T-helper 9 cell (primary cell): ENCODE measurements around the gene RILP.

Experiments used
- DNase-seq: peaks from one replicate; pipeline ENCODE4 v3.0.0-alpha.2; 2020

RILP gene

DNA sequence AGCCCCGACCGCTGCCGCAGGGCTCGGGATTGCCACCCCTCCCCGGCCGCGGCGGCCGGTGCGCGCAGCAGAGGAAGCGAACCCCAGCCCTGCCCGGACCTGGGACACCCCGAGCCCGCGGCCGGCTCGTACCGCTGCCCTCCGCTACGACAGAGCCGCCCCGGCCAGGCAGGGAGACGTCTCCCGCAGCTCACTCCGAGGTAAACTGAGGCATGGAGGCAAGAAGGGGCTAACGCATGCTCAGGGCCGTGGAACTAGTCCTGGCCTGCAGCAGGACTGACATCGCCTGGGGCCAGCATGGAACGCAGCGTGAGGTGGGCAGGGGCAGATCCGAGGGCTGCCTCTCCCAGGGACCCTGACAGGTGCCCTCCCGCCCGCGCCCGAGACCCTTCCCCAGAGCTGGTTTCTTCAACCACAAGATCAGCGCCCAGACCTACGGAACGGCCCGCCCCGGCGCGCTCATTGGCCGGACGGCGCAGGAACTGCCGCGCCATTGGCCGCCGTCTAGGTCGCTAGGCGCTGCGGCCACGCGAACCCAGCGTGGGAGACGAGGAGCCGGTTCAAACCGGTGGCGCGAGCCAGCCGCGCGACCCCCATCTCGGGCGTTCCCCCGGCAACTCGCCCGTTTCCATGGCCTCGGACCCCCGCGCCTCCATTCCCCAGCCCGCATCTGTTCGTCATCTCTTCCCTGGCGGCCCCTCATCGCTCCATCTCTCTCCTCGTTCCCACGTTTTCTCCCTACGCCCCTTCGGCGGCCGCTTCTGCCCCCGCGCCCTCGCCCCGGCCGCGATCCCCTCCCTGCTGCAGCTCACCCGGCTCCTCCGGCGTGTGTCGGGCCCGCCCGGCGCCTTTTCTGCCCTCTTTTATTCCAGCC lies 21.4 kb downstream of the RILP start, which contains the start of gene SLC43A2:
Gene SLC43A2 (minus strand): TSS at position 853 of the 874 bp plus-strand sequence. CDS start 960 bp downstream, outside the sequence.
- DNase-seq: peak; percentile 59

DNA sequence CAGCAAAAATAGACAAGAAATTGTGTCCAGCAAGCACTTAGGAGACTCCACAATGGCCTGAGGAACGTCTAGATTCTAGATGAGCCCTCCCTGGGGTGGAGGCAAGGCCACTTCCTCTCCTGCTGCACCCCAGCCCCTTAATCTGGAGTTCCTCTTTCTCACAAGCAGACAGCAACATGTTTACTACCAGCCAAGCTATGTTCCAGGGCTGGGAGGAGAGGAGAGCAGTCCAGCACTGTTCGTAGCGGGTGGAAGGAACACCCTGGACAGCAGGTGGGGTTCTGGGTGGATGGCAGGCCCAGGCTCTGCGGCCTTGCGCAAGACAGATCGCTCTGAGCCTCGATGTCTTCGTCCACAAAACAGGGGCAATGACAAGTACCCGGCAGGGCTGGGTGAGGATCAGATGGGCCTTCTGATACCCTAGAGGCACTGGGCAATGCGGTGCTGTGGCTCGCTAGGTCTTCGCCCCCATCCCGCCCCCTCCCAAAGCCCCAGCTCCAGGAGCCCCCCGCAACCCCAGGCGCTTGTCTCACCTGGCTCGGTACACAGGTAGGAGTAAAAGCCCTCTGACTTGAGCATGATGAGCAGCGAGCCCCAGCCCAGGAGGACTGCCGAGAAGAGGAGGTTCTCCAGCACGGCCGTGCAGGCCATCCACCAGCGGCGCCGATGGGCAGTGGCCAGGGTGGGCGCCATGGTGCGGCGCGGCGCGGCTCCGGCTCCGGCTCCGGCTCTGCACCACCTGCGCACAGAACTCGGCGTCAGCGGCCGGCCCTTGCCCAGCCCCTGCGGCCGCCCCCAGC lies 22.3 kb downstream of the RILP start:
- no peak for DNase-seq

DNA sequence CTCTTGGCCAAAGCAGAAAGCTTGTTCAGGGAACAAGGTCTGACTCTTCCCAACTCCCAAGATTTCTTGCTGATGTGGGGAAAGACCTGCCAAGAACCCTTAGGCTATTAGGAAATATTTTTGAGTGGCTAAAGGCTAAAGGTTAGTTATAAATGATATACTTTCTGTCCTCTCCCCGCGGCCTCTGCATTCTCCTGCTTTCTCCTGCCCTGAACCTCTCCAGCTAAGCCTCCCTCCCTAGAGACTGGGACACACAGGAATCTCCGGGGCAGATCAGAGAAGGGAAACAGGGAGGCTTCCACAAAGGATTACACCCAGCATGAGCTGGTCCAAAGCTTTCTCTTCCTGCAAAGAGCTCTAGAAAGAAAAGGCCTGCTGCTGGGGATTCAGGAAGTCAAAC lies 23.3 kb downstream of the RILP start:
- no peak for DNase-seq

DNA sequence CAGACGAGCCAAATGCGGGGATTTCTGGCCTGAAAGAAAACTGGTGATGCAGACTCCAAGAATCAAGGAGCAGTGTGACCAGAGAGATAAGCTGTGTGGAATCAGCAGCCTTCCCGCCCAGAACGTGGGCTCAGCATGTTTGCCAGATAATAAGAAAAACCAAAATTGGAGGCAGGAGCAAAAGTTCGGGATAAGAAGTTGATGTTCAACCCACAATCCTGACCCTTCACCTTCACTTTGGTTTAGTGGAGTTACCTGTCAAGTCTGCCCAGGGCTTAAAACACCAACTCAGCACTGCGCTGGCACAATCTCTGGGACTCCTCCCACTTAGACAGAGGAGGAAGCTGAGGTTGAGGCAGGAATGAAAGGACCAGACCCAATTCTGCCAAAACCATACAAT lies 24.1 kb downstream of the RILP start:
- no peak for DNase-seq

DNA sequence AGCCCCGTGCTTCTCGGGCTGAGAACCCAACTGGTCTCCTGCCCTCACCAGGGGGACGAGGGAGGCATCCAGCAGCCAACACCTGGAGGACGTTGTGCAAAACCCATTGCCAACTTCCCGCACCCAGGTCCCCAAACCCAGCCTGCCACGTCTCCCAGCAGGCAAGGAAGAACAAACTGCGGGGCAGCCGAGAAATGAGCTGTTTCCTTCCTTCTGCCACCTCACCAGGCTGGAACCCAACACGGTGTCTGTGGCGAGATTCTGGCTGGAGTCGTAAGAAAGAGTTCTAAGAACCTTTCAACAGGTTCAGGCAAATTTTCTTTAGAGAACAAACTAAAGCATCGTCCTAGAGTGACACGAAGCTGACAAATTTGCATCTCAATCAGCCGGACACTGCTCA lies 24.6 kb downstream of the RILP start:
- no peak for DNase-seq

DNA sequence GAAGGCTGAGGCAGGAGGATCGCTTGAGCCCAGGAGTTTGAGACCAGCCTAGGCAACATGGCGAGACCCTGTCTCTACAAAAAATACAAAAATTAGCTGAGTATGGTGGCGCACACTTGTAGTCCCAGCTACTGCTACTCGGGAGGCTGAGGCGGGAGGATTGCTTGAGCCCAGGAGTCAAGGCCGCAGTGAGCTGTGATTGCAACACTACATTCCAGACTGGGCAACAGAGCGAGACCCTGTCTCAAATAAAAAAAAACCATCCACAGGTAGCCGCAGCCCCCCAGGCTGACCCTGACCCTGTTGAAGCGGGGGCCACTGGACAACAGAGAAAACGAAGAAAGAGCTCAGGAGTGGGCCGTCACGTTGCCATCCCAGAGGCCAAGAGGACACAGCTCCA lies 25.0 kb downstream of the RILP start:
- no peak for DNase-seq

DNA sequence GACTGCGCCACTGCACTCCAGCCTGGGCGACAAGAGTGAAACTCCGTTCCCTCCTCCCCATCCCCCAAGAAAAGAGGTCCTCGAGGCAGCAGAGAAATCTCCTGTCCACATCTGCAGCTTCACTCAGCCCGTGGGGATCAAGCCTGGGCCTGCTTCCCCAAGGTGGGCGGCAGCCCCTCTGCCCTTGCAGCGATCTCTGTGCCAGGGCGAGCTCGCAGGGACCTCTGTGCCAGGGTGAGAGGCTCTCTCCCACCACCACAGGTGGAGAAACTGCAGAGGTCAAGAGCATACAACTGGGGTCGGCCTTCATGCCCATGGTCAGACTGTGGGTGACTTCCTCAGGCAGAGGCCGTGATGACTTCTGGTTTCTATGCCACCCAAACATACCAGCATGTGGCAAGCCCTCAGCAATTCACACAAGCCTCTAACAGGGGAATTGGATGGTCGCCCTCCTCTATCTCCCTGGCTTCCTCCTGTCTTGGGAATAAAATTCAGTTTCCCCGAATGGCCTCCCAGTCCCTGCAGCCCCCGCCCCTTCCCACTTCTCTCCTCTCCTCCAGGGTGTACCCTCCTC lies 26.5 kb downstream of the RILP start:
- no peak for DNase-seq

DNA sequence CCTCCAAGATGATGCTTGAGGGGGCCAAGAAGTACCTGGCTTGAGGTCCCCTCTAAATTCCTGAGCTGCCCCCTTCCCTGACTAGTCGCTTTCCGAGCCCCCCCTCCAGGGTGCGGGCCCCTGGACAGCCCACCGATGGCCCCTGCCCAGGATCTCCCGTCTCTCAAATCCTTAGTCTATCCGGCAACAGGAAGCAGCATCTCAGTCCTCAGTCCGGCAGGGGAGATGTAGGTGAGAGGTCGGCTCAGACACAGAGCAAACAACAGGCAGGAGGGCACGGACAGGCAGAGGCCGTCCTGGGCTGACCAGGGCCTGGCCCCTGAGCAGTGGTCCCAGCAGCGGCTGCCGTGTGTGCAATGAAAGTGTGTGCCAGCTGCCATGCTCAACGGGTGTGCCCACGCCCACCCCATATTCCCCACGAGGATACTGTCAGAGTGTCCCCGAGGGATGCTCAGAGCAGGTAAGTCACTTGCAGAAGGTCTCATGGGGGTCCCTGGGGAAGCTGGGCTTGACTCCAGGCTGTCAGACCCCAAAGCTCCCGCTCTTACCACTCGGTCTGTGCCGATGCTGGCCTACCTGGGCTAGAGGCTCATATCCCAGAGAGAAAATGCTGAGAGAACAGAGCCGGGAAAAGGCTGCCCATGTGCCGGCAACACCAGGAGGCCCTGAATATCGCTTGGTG lies 28.3 kb downstream of the RILP start:
- no peak for DNase-seq

DNA sequence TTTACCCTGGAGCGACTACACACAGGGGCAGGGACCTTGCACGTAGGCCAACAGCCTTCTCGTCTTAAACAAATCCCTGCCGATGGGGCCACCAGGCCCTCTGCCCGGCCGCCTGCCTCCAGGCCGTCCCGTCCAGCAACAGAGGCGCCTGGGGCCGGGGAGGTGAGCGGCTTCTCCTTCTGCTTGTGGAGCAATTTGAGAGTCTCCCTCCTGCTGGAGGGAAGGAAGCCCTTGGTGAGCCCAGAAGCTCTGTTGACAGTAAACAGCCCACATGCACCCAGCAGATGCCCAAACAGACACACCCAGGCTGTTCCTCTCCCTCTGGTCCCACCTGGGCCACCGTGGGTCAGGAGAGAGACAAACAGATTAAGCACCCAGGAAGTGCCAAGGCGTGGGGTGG lies 29.2 kb downstream of the RILP start:
- DNase-seq: no peak

DNA sequence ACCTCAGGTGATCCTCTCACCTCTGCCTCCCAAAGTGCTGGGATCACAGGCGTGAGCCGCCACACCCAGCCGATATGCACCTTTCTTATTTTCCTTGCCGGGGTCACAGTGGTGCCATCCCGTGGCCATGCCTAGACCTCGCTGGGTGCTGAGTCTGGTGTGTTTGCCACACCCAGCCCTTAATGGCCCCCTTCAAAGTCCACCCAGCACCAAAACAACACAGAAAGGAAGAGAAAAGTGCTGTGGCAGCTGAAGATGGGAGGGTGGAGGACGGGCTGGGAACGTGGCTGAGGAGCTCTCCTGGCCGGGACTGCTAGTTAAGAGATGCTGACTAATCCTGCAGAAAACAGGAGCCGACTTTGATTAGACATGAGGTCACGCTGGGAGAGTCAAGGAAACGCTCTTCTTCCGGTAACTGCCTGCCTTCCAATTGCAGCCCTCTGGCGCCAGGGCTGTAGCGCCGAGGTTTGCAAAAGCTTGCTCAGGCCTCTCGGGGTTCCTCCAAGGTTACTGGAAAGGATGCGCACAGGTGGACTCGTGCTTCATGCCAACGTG lies 32.0 kb downstream of the RILP start:
- DNase-seq: no peak

DNA sequence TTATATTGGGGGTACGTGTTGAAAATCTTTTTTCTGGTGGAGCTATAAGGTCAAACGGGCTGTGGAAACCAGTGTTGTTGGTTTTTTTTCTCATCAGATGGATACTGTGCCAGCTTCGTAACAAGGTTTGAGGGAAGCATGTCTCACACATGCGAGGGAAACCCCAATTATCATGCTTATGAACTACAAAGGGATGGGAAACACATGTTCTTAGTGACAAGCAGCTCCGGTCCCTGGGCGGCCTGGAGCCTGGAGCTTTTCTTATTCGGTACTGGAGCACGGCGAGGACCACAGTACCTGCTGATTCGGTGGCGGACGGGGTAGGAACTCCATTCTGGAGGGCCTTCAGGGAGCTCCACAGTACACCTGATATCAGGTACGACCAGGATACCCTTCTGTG lies 33.6 kb downstream of the RILP start:
- no peak for DNase-seq

DNA sequence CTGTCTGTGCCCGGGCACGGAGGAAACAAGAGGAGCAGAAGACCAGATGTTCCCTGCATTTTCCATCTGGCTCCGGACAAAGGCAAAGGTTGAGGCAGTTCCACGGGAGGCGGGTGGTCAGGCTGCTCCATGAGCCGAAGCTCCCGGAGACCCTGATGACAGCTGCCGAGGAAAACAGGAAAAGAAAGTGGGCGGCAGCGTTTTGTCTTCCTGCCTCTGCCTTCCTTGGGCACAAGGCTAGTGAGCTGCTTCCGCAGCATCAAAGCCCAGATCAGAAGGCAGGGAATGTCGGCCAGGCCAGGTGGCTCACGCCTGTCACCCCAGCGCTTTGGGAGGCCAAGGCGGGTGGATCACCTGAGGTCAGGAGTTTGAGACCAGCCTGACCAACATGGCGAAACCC lies 37.3 kb downstream of the RILP start:
- no peak for DNase-seq

DNA sequence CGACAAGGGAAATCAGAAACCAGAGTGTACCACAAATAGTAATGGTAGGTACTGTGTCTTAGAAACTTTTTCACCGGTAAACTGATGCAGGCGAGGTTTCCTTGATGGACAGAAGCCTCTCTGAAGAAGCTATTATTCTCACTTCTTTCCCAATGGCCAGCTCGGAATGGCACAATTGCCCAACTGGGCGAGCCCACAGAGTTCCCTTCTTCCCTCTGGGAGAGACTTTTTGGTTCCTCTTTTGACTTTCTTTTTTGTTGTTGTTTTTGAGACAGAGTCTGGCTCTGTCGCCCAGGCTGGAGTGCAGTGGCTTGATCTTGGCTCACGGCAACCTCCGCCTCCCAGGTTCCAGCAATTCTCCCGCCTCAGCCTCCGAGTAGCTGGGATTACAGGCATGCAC lies 38.0 kb downstream of the RILP start:
- DNase-seq: no peak

DNA sequence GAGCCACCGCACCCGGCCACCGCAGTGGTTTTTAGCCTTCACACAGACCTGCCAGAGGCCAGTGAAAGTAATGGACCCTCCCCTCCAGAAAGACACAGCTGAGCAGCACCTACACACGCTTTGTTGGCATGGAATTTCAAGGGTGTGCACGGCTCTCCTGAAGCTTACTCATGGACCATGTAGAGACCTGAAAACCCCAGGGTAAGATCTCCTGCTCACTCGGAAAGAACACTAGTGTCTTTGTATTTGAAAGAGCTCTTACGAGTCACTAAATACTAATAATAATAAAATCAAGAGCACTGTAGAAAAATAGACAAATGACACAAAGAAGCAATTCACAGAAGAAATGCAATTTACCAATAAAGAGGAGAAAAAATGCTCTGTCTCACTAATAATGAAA lies 41.0 kb downstream of the RILP start:
- no peak for DNase-seq

DNA sequence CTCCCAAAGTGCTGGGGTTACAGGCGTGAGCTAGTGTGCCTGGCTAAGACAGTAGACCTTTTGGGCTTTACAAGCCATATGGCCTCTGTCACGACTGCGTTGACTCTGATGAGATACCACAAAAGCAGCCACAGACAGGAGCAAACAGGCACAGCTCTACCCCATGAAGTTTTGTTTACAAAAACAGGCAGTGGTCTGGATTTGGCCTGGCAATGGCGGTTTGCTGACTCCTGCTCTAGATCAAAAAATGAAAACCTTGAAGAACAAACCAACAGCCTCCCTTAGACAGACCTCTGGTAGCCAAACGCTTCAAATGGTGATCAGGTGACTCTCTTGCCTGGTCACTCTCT lies 41.7 kb downstream of the RILP start:
- no peak for DNase-seq

DNA sequence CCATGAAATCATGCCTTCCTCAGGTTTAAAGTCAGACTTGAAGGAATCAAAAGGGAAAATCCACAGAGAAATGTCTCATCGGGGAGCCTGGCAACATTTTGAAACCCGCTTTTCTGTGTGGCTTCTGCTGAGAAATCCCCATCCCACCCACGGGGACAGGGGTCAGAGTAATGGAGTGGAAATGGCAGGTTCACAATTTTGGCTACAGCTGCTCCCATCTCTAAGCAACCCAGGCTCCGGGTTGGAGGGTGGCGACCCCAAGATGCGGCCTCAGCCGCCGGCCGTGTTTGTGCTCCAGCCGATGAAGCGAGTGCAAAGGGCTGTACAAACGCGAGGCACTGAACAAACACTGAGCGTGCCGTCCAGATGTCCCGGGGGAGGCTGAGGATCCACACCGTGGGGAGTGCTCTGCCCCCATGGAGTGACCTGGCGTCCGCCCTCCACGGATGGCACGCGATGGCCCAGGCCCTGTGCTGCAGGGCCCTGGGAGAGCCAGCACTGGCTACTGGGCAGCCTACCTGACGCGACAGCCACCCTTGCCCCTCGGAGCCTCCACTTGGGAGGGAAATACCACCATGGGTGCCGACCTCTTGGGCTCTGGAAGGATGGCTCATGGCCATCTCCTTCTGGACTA lies 43.2 kb downstream of the RILP start:
- DNase-seq: no peak

DNA sequence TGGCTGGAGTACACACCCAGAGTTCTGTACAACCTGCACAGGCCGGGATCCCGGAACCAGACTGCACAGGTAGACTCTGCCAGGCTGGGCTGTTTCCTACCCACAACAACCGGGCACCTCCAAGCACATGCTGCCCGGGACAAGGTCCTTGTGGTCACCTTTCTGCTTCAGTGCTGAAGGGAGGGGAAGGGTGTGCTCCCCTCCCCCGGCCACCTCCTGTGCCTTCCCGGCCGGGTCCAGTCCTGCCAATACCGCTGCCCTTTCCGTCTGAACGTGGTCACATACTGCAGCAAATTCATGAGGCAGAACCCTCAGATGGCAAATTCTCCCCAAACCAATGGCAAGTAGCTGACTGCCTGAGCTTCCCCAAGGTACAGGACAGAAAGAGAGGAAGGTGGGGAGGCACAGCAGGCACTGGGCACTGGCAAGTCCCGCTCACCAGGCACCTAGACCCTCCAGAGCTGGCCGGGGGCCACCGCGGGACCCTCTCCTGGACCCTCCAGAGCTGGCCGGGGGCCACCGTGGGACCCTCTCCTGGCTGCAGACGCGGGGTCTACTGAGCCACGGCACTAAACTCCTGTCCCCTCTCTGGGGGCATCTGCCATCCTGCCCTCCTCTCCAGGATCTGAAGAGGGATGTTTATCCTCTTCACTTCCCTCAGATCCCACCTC lies 43.9 kb downstream of the RILP start:
- no peak for DNase-seq

DNA sequence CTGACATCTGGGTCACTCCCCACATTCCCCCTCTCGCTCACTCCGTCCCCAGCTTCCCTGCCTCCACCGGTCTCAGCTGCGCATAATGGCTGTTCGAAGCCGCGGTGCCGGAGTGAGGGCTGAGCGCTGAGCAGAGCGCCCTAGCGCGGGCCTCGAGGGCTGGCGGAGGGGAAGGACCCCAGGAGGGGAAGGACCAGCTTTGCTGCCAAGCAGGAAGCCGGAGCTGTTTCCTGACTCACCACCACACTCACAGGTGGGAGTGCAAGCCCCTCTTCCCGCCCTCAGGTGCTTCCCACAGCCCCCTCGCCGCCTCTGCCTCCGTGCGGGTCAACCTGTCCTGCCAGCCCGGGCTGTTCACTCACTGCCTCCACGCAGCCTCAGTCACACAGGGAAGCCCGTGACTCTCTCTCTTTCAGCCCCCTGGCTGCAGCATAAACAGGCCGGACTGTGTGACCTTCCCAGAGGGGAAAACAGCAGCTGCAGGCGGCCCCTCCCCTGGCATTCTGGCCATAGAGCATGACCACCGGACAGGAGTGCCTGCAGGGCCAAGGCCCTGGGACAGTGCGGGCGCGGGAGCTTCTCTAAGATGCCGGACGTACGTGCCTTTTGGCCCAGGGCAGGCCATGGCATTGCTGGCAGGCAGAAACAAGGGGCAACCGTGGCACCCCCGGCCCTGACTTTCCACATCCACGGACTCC lies 44.7 kb downstream of the RILP start:
- no peak for DNase-seq

DNA sequence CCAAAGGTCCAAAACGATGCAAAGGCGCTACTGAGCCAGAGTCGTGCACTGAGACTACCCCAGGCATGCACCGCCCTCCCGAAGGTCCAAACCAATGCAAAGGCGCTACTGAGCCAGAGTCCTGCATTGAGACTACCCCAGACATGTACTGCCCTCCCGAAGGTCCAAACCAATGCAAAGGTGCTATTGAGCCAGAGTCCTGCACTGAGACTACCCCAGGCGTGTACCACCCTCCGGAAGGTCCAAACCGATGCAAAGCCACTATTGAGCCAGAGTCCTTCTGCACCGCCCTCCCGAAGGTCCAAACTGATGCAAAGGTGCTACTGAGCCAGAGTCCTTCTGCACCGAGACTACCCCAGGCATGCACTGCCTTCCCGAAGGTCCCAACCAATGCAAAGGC lies 48.1 kb downstream of the RILP start:
- DNase-seq: no peak

DNA sequence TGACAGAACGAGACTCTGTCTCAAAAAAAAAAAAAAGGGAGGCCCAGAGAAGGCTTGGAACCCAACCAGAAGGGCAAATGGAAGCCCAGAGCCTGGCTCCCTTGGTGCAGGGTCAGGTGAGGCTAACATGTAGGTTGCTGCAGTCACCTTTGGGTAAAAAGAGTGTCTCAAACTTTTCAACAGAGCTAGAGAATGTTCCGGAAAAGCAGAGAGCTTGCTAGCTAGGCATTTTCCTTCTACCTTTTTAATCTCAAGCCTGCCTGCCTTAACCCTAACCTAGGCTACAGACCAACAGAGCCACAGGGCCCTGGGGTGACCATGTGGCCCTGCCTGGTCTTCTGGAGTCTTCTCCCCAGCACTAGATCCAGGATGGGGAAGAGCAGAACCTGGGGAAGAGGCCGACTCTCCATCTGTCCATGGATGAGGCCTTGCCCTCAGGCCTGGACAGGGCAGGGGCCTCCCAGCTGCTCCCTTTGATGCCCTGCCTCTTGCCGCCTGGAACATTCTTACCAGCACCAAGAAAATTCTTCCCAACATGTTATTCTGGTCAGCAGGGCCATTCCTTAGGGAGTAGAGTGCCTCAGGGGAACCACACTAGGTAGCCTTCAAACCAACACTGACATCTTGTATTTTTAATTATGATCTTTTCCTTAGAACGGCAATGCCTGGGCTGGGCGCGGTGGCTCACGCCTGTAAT lies 51.1 kb downstream of the RILP start:
- DNase-seq: no peak
